ENCODE results near the gene FOXO1. TPM values are rescaled to one million over a fixed set of nuclear protein-coding genes. Genes with fewer than 3 reads are reported as not detected.

The FOXO1 gene
- total RNA-seq, 1 experiment from 2014 or later, result 12.2 TPM

DNA sequence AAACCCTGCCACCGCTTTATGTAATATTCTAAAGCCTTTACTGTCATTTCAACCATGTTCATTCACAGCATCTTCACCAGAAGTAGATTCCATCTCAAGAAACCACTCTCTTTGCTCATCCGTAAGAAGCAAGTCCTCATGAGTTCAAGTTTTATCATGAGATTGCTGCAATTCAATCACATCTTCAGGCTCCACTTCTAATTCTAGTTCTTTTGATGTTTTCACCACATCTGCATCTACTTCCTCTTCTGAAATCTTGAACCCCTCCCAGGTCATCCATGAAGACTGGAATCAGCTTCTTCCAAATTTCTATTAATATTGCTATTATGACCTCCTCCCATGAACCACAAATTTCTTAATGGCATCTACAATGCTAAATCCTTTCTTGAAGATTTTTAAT lies 83.9 kb downstream of the FOXO1 start:
- Histone ChIP-seq H3K27ac (ENCODE audit: low read depth, low read length) (no peak overlapping the region), H3K9me2 (ENCODE audit: insufficient read depth) (no peaks in the 10 kb centered on the region)
- RAD21 ChIA-PET (ENCODE audit: low non-redundant PET in 1 of 2, low total read pairs in 2 of 2, uncharacterized antibody in 2 of 2, unreplicated experiment in 2 of 2), result no interaction called here

GRCh38 chr13:40581277-40581579 lies 85.2 kb downstream of the FOXO1 start:
- Histone ChIP-seq H3K9me3 (ENCODE audit: control insufficient read depth in 1 of 2, insufficient read depth in 1 of 2, low read depth in 1 of 2, low read length in 2 of 2) (no peaks in the 10 kb centered on the region), H3K9me2 (ENCODE audit: insufficient read depth) (no peaks in the 10 kb centered on the region), H3K9ac (ENCODE audit: low read length) (no peak overlapping the region), H3K4me2 (ENCODE audit: low read length) (no peak overlapping the region), H3K27me3 (ENCODE audit: insufficient read depth, low read length) (no peaks in the 10 kb centered on the region), H3K4me1 (ENCODE audit: control insufficient read depth in 1 of 2, insufficient read depth in 2 of 2, low read length in 2 of 2) (no peaks in the 10 kb centered on the region), H3K27ac (ENCODE audit: low read depth, low read length) (no peak overlapping the region), H4K20me1 (ENCODE audit: insufficient read depth) (no peaks in the 10 kb centered on the region), H3K4me3 (replicated peaks in 1 of 2; ENCODE audit: low read depth in 1 of 2, low read length in 2 of 2) (no peak overlapping the region), H3K79me2 (ENCODE audit: insufficient read depth, low read length) (no peaks in the 10 kb centered on the region; the same call in 1 of the 2 replicates), H2AFZ (ENCODE audit: low read depth, low read length, poor library complexity, severe bottlenecking) (no peak overlapping the region), H3K36me3 (ENCODE audit: control insufficient read depth in 1 of 2, insufficient read depth in 2 of 2, low read length in 2 of 2) (no peaks in the 10 kb centered on the region)
- ATAC-seq (no peak), DNase-seq (ENCODE audit: low read depth, low spot score) (no peak)
- no TSS peak for BruUV-seq (replicated peaks)
- ChIA-PET CTCF (no interaction called here), RAD21 (ENCODE audit: low non-redundant PET in 1 of 2, low total read pairs in 2 of 2, uncharacterized antibody in 2 of 2, unreplicated experiment in 2 of 2) (no interaction called here), POLR2A (no interaction called here)
- intact Hi-C loops (cut with micrococcal nuclease), result no loop called here
- TF ChIP-seq, protein P1, sequence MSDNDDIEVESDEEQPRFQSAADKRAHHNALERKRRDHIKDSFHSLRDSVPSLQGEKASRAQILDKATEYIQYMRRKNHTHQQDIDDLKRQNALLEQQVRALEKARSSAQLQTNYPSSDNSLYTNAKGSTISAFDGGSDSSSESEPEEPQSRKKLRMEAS (IDR thresholded peaks at IDR 0.05), result no peak
- TF ChIP-seq POLR2AphosphoS5 (IDR thresholded peaks at IDR 0.05; ENCODE audit: low read depth, low read length), result no peak
- no peak for TF ChIP-seq ELF1 (IDR thresholded peaks at IDR 0.05; ENCODE audit: borderline replicate concordance, low read depth)
- TF ChIP-seq ZNF274 (IDR thresholded peaks at IDR 0.05; ENCODE audit: low read depth, low read length), result no peak
- TF ChIP-seq CEBPB (IDR thresholded peaks at IDR 0.05; ENCODE audit: low read depth), result no peak
- no peak for TF ChIP-seq SIN3A (IDR thresholded peaks at IDR 0.05; ENCODE audit: low read depth)
- TF ChIP-seq ZFX (IDR thresholded peaks at IDR 0.05), result no peak
- no peak for TF ChIP-seq EZH2phosphoT487 (IDR thresholded peaks at IDR 0.05; ENCODE audit: borderline replicate concordance)
- TF ChIP-seq SP1 (IDR thresholded peaks at IDR 0.05; ENCODE audit: low read depth), result no peak
- TF ChIP-seq EGR1 (IDR thresholded peaks at IDR 0.05; ENCODE audit: low read depth), result no peak
- TF ChIP-seq, protein P2, sequence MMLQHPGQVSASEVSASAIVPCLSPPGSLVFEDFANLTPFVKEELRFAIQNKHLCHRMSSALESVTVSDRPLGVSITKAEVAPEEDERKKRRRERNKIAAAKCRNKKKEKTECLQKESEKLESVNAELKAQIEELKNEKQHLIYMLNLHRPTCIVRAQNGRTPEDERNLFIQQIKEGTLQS (IDR thresholded peaks at IDR 0.05), result no peak
- TF ChIP-seq CBX3 (IDR thresholded peaks at IDR 0.05; ENCODE audit: low read depth), result no peak

More for the DNA sequence above, 83.9 kb downstream of the FOXO1 start:
- H3K4me1 ChIP-seq (ENCODE audit: control insufficient read depth in 1 of 2, insufficient read depth in 2 of 2, low read length in 2 of 2), result no peaks in the 10 kb centered on the region
- ATAC-seq (no peak), DNase-seq (ENCODE audit: low read depth, low spot score) (no peak)
- no peak overlapping the region for H3K4me2 ChIP-seq (ENCODE audit: low read length)
- CTCF ChIA-PET, result no interaction called here
- no TSS peak for BruUV-seq (replicated peaks)
- intact Hi-C loops (cut with micrococcal nuclease), result no loop called here
- H3K9ac ChIP-seq (ENCODE audit: low read length), result no peak overlapping the region
- no peaks in the 10 kb centered on the region for H3K27me3 ChIP-seq (ENCODE audit: insufficient read depth, low read length)
- no peak for TF ChIP-seq CEBPB (IDR thresholded peaks at IDR 0.05; ENCODE audit: low read depth)
- TF ChIP-seq, protein P3, sequence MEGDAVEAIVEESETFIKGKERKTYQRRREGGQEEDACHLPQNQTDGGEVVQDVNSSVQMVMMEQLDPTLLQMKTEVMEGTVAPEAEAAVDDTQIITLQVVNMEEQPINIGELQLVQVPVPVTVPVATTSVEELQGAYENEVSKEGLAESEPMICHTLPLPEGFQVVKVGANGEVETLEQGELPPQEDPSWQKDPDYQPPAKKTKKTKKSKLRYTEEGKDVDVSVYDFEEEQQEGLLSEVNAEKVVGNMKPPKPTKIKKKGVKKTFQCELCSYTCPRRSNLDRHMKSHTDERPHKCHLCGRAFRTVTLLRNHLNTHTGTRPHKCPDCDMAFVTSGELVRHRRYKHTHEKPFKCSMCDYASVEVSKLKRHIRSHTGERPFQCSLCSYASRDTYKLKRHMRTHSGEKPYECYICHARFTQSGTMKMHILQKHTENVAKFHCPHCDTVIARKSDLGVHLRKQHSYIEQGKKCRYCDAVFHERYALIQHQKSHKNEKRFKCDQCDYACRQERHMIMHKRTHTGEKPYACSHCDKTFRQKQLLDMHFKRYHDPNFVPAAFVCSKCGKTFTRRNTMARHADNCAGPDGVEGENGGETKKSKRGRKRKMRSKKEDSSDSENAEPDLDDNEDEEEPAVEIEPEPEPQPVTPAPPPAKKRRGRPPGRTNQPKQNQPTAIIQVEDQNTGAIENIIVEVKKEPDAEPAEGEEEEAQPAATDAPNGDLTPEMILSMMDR (IDR thresholded peaks at IDR 0.05 in 2 of 3, conservative IDR thresholded peaks at IDR 0.05 in 1 of 3; ENCODE audit: borderline replicate concordance in 1 of 3, insufficient read depth in 1 of 3, low read depth in 2 of 3, low read length in 2 of 3), result no peak
- no peak for TF ChIP-seq ELF1 (IDR thresholded peaks at IDR 0.05; ENCODE audit: borderline replicate concordance, low read depth)
- TF ChIP-seq YY1 (IDR thresholded peaks at IDR 0.05; ENCODE audit: extremely low read depth, insufficient replicate concordance, low read depth, low read length), result no peak
- no peaks in the 10 kb centered on the region for H4K20me1 ChIP-seq (ENCODE audit: insufficient read depth)
- H3K36me3 ChIP-seq (ENCODE audit: control insufficient read depth in 1 of 2, insufficient read depth in 2 of 2, low read length in 2 of 2), result no peaks in the 10 kb centered on the region
- H3K4me3 ChIP-seq (replicated peaks in 1 of 2; ENCODE audit: low read depth in 1 of 2, low read length in 2 of 2), result no peak overlapping the region
- no peaks in the 10 kb centered on the region; the same call in 1 of the 2 replicates for H3K79me2 ChIP-seq (ENCODE audit: insufficient read depth, low read length)
- no peaks in the 10 kb centered on the region for H3K9me3 ChIP-seq (ENCODE audit: control insufficient read depth in 1 of 2, insufficient read depth in 1 of 2, low read depth in 1 of 2, low read length in 2 of 2)
- POLR2A ChIA-PET, result no interaction called here
- H2AFZ ChIP-seq (ENCODE audit: low read depth, low read length, poor library complexity, severe bottlenecking), result no peak overlapping the region

Data from HCT116 (cell line).